Measurements from ENCODE around the gene MOSPD3.
A peak's percentile ranks its signal among the peaks of the same experiment; 100 is the strongest.
"Not testable (repeated sequence)": the region's sequence is repeated elsewhere in the genome, so short reads cannot be mapped to it uniquely, and the experiment has no call there.

The MOSPD3 gene

GRCh38 chr7:100626530-100627237 is 14.3 kb downstream of the MOSPD3 start:
- DNase-seq = peak; percentile 86

- no peak for DNase-seq
Observed at GRCh38 chr7:100627238-100627549, 14.9 kb downstream of the MOSPD3 start.

GRCh38 chr7:100629117-100629716 is 16.9 kb downstream of the MOSPD3 start:
- DNase-seq = no peak

GRCh38 chr7:100630066-100630465 is 17.7 kb downstream of the MOSPD3 start:
- no peak for DNase-seq

- peak; percentile 31 for DNase-seq
Observed at GRCh38 chr7:100632951-100633717, 20.8 kb downstream of the MOSPD3 start.

- no peak for DNase-seq
Observed at GRCh38 chr7:100639995-100640516, 27.7 kb downstream of the MOSPD3 start.

GRCh38 chr7:100640517-100641440 is 28.4 kb downstream of the MOSPD3 start:
- DNase-seq = no peak

- no peak for DNase-seq
Observed at GRCh38 chr7:100641463-100641859, 29.1 kb downstream of the MOSPD3 start, which contains the start of gene TFR2. TSS of gene TFR2 (minus strand) at chr7:100641552. CDS start at chr7:100641509, 43 bp downstream.

GRCh38 chr7:100641860-100642533 is 29.7 kb downstream of the MOSPD3 start:
- DNase-seq = no peak

- no peak for DNase-seq
Observed at GRCh38 chr7:100642534-100642907, 30.2 kb downstream of the MOSPD3 start.

GRCh38 chr7:100649826-100650565 is 37.7 kb downstream of the MOSPD3 start:
- no peak for DNase-seq

GRCh38 chr7:100654908-100655831 is 42.8 kb downstream of the MOSPD3 start:
- no peak for DNase-seq

- peak; percentile 13 for DNase-seq
Observed at GRCh38 chr7:100655908-100656674, 43.8 kb downstream of the MOSPD3 start, which contains the start of gene ACTL6B. TSS of gene ACTL6B (minus strand) at chr7:100656448. CDS start at chr7:100656354, 94 bp downstream.

- DNase-seq = not testable (repeated sequence)
Observed at GRCh38 chr7:100662194-100662776, 49.9 kb downstream of the MOSPD3 start.

Measured in effector CD8-positive, alpha-beta T cell (primary cell).